SU-DHL-6 (cell line): ENCODE data around the gene USF2.

ENCODE experiments used
- H2AFZ ChIP-seq: fragments of 200-600 bp; sonication (generic); 2 replicates; pipeline ENCODE4 v1.6.1; 2014; ENCODE audit warnings: low read depth, mild to moderate bottlenecking, moderate library complexity, mixed read lengths, antibody characterized with exemption, low read length; ENCODE audit not compliant: severe bottlenecking
- H3F3A ChIP-seq: fragments of 200-600 bp; shearing (Covaris generic); 2 replicates; pipeline ENCODE4 v1.6.0; 2016; ENCODE audit warnings: antibody characterized with exemption, mild to moderate bottlenecking; ENCODE audit not compliant: insufficient read depth
- H3K27ac ChIP-seq: fragments of 200-600 bp; sonication (generic); 2 replicates; pipeline ENCODE4 v1.5.1; 2016; ENCODE audit warnings: low read depth, mild to moderate bottlenecking, low read length, moderate library complexity, mixed read lengths
- H3K27me3 ChIP-seq: fragments of 200-600 bp; sonication (generic), shearing (Covaris generic); 2 replicates; pipeline ENCODE4 v1.6.0; 2014; ENCODE audit warnings: mild to moderate bottlenecking, low read length
- H3K36me3 ChIP-seq: fragments of 200-600 bp; sonication (generic); 2 replicates; pipeline ENCODE4 v1.6.1; 2014; ENCODE audit warnings: mild to moderate bottlenecking, low read length, mixed read lengths
- H3K4me2 ChIP-seq: fragments of 300-600, 200-600 bp; shearing (Covaris generic), sonication (generic); 2 replicates; pipeline ENCODE4 v1.6.0; 2014; ENCODE audit warnings: low read length, low read depth, mild to moderate bottlenecking; ENCODE audit not compliant: poor library complexity, severe bottlenecking
- H3K4me3 ChIP-seq: fragments of 200-600 bp; sonication (generic); 2 replicates; pipeline ENCODE4 v1.5.1; 2014; ENCODE audit warnings: antibody characterized with exemption, low read length, mild to moderate bottlenecking, mixed read lengths; ENCODE audit not compliant: insufficient read depth, poor library complexity, severe bottlenecking
- H3K79me2 ChIP-seq: fragments of 200-600 bp; sonication (generic); 2 replicates; pipeline ENCODE4 v1.6.1; 2014; ENCODE audit warnings: mild to moderate bottlenecking, low read length, moderate library complexity; ENCODE audit not compliant: insufficient read depth
- H3K9ac ChIP-seq: fragments of 200-600 bp; sonication (generic); 2 replicates; pipeline ENCODE4 v1.7.0; 2014; ENCODE audit warnings: mild to moderate bottlenecking, low read length
- H3K9me2 ChIP-seq: fragments of 200-600 bp; sonication (generic); replicated peaks from 2 replicates; pipeline ENCODE4 v1.6.1; 2014; ENCODE audit warnings: low read length; ENCODE audit not compliant: insufficient read depth
- H3K9me3 ChIP-seq: fragments of 200-600 bp; sonication (generic); 2 replicates; pipeline ENCODE4 v1.6.1; 2014; ENCODE audit warnings: low read length, mixed read lengths; ENCODE audit not compliant: insufficient read depth
- H4K20me1 ChIP-seq: fragments of 200-600 bp; sonication (generic); 2 replicates; pipeline ENCODE4 v1.6.1; 2014; ENCODE audit warnings: low read depth, mild to moderate bottlenecking, antibody characterized with exemption, low read length, moderate library complexity, mixed read lengths
- EZH2phosphoT487 ChIP-seq: fragments of 200-600 bp; sonication (generic), shearing (Covaris generic); conservative IDR thresholded peaks from 2 replicates; pipeline ENCODE4 v1.6.1; 2018; ENCODE audit warnings: mild to moderate bottlenecking, antibody characterized with exemption, low read length, moderate library complexity, mixed read lengths
- TF ChIP-seq, protein P1 (sequence below): fragments of 200-600 bp; sonication (generic); IDR thresholded peaks from one replicate; pipeline ENCODE4 v1.5.1; 2017; ENCODE audit warnings: antibody characterized with exemption, mild to moderate bottlenecking, low read length, moderate library complexity; ENCODE audit not compliant: insufficient read depth, poor library complexity, severe bottlenecking

Gene USF2

DNA sequence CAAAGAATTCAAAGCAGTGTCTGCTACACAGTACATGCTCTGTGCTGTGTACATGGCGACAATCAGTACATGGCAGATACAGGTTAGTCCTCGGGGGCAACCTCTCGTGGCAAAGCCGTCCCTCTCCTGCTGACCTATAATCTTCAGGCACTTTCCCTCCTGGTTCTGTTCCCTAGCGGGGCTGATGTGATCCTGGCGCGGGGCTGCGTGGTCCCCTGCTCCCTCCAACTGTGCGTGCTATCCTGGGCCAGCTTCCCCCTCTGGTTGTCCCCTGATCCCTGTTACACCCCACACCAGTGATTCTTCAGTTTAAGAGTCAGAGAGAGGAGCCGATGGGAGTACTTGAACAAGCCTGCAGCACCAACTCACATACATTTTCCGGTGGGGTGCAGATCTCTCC is 35.3 kb downstream of the USF2 start:
- Histone ChIP-seq H4K20me1 (no peaks in the 10 kb centered on the region), H3K27ac (no peak overlapping the region), H3K4me3 (no peak overlapping the region), H3K79me2 (no peaks in the 10 kb centered on the region), H3K36me3 (no peaks in the 10 kb centered on the region), H2AFZ (no peak overlapping the region), H3K4me2 (no peak overlapping the region), H3K9me2 (no peaks in the 10 kb centered on the region), H3F3A (no peaks in the 10 kb centered on the region), H3K9me3 (no peaks in the 10 kb centered on the region), H3K27me3 (no peaks in the 10 kb centered on the region), H3K9ac (no peak overlapping the region)
- TF ChIP-seq, protein P1, sequence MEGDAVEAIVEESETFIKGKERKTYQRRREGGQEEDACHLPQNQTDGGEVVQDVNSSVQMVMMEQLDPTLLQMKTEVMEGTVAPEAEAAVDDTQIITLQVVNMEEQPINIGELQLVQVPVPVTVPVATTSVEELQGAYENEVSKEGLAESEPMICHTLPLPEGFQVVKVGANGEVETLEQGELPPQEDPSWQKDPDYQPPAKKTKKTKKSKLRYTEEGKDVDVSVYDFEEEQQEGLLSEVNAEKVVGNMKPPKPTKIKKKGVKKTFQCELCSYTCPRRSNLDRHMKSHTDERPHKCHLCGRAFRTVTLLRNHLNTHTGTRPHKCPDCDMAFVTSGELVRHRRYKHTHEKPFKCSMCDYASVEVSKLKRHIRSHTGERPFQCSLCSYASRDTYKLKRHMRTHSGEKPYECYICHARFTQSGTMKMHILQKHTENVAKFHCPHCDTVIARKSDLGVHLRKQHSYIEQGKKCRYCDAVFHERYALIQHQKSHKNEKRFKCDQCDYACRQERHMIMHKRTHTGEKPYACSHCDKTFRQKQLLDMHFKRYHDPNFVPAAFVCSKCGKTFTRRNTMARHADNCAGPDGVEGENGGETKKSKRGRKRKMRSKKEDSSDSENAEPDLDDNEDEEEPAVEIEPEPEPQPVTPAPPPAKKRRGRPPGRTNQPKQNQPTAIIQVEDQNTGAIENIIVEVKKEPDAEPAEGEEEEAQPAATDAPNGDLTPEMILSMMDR: no peak
- TF ChIP-seq EZH2phosphoT487: no peak

- no peaks in the 10 kb centered on the region for H3K79me2 ChIP-seq
- H3K36me3 ChIP-seq: no peaks in the 10 kb centered on the region
- H3K27me3 ChIP-seq: no peaks in the 10 kb centered on the region
- no peak overlapping the region for H3K4me2 ChIP-seq
- no peaks in the 10 kb centered on the region for H3F3A ChIP-seq
- H2AFZ ChIP-seq: no peak overlapping the region
- no peaks in the 10 kb centered on the region for H4K20me1 ChIP-seq
- no peak overlapping the region for H3K27ac ChIP-seq
- no peaks in the 10 kb centered on the region for H3K9me3 ChIP-seq
- no peaks in the 10 kb centered on the region for H3K9me2 ChIP-seq
- H3K4me3 ChIP-seq: no peak overlapping the region
- no peak overlapping the region for H3K9ac ChIP-seq
- TF ChIP-seq, protein P1: no peak
- TF ChIP-seq EZH2phosphoT487: no peak
Measured at GRCh38 chr19:35305181-35305580, 36.4 kb downstream of the USF2 start.

DNA sequence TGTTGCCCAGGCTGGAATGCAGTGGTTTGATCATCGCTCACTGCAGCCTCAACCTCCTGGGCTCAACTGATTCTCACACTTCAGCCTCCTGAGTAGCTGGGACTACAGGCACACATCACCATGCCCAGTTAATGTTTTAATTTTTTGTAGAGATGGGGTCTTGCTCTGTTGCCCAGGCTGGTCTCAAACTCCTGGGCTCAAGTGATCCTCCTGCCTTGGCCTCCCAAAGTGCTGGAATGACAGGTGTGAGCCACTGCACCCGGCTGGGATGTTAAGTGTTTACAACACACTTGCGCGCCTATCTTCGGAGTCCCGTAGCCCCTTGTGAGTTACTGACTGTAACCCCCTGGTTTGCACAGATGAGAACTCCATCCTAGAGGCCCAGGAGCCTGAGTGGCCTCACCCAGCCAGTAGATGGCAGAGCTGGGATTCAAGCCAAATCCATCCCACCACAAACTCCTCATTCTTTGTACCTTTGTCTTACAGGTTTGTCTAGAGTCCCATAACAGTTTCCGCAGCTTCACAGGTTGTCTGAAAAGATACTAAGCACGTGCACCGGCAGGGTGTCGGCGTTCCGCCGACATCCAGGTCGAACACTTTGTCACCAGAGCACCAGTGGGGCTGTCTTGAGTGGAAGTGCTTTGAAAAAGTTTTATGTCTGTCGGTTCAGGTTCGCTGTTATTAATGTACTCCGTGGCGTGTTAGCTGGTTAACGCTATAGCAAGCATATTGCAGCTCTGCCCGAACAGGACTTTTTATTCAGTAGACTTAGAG is 37.9 kb downstream of the USF2 start:
- Histone ChIP-seq H3K9me3 (no peaks in the 10 kb centered on the region), H3K27ac (no peak overlapping the region), H3K4me2 (no peak overlapping the region), H3K36me3 (no peaks in the 10 kb centered on the region), H3F3A (no peaks in the 10 kb centered on the region), H3K4me3 (no peak overlapping the region), H3K9me2 (no peaks in the 10 kb centered on the region), H3K27me3 (no peaks in the 10 kb centered on the region), H3K79me2 (no peaks in the 10 kb centered on the region), H2AFZ (no peak overlapping the region), H4K20me1 (no peaks in the 10 kb centered on the region), H3K9ac (no peak overlapping the region)
- TF ChIP-seq, protein P1: peak; percentile 34
- TF ChIP-seq EZH2phosphoT487: no peak
